Neural progenitor cell (in vitro differentiated cells): ENCODE data around the gene PHF20. TPM values are rescaled to one million over a fixed set of nuclear protein-coding genes. Genes with fewer than 3 reads are reported as not detected.

Source experiments
- DNase-seq: peaks from one replicate; pipeline ENCODE4 v3.0.0-alpha.2; 2016; ENCODE audit warnings: low spot score
- H2AFZ ChIP-seq: fragments of 200-600 bp; sonication (generic); replicated peaks from 2 replicates; pipeline ENCODE4 v1.6.1; 2016; ENCODE audit warnings: antibody characterized with exemption
- H3F3A ChIP-seq: fragments of 200-600 bp; sonication (generic); 2 replicates; pipeline ENCODE4 v1.6.1; 2016; ENCODE audit warnings: antibody characterized with exemption, low read depth
- H3K27ac ChIP-seq: fragments of 200-600 bp; sonication (generic); 2 replicates; pipeline ENCODE4 v1.5.1; 2016; ENCODE audit warnings: mild to moderate bottlenecking
- H3K27me3 ChIP-seq: fragments of 200-600 bp; sonication (generic); 2 replicates; pipeline ENCODE4 v1.6.1; 2016; ENCODE audit warnings: mild to moderate bottlenecking, moderate library complexity
- H3K36me3 ChIP-seq: fragments of 200-600 bp; sonication (generic); 2 replicates; pipeline ENCODE4 v1.5.1; 2016
- H3K4me1 ChIP-seq: fragments of 200-600 bp; sonication (generic); 2 replicates; pipeline ENCODE4 v1.6.1; 2016; ENCODE audit warnings: mixed run types
- H3K4me2 ChIP-seq: fragments of 200-600 bp; sonication (generic); 2 replicates; pipeline ENCODE4 v1.6.1; 2016
- H3K4me3 ChIP-seq: fragments of 200-600 bp; sonication (generic); 2 replicates; pipeline ENCODE4 v1.5.1; 2016
- H3K79me2 ChIP-seq: fragments of 200-600 bp; sonication (generic); 2 replicates; pipeline ENCODE4 v1.6.1; 2016; ENCODE audit warnings: low read depth
- H3K9ac ChIP-seq: fragments of 200-600 bp; sonication (generic); 2 replicates; pipeline ENCODE4 v1.6.1; 2016
- H3K9me3 ChIP-seq: fragments of 200-600 bp; sonication (generic); 2 replicates; pipeline ENCODE4 v1.5.1; 2016; ENCODE audit warnings: low read depth
- H4K20me1 ChIP-seq: fragments of 200-600 bp; sonication (generic); 2 replicates; pipeline ENCODE4 v1.6.1; 2016; ENCODE audit warnings: low read depth
- H3K27ac Mint-ChIP-seq: 3 replicates; pipeline ENCODE4 v1.8.0; 2021; ENCODE audit warnings: mixed read lengths
- H3K27me3 Mint-ChIP-seq: 2 replicates; pipeline ENCODE4 v1.8.0; 2022; ENCODE audit warnings: low read depth, mild to moderate bottlenecking, inconsistent platforms, moderate library complexity, mixed read lengths; ENCODE audit not compliant: insufficient read depth
- H3K36me3 Mint-ChIP-seq: 3 replicates; pipeline ENCODE4 v1.8.0; 2021; ENCODE audit warnings: mixed read lengths
- H3K4me1 Mint-ChIP-seq: 3 replicates; pipeline ENCODE4 v1.8.0; 2021; ENCODE audit warnings: mixed read lengths
- H3K4me3 Mint-ChIP-seq: 3 replicates; pipeline ENCODE4 v1.8.0; 2021; ENCODE audit warnings: mild to moderate bottlenecking, moderate library complexity, mixed read lengths
- H3K9me3 Mint-ChIP-seq: 3 replicates; pipeline ENCODE4 v1.8.0; 2020; ENCODE audit warnings: mixed read lengths
- CTCF ChIP-seq: fragments of 200-600 bp; sonication (generic); IDR thresholded peaks from 2 replicates; pipeline ENCODE4 v1.5.1; 2017; ENCODE audit warnings: antibody characterized with exemption, mild to moderate bottlenecking
- EZH2 ChIP-seq: fragments of 200-600 bp; sonication (generic); IDR thresholded peaks from 2 replicates; pipeline ENCODE4 v1.6.1; 2017; ENCODE audit warnings: antibody characterized with exemption, mild to moderate bottlenecking, moderate library complexity
- EZH2phosphoT487 ChIP-seq: fragments of 200-600 bp; sonication (generic); IDR thresholded peaks from 2 replicates; pipeline ENCODE4 v1.6.1; 2017; ENCODE audit warnings: antibody characterized with exemption
- total RNA-seq: library from RNA; depleted of rRNA; stranded (reverse); fragments of >200 nt; gene quantifications from 2 replicates; pipeline ENCODE4 v1.2.3, GENCODE V29; 2015; ENCODE audit warnings: low replicate concordance

The PHF20 gene
- total RNA-seq, 1 donor from 2014 or later, result 54.7 TPM

GRCh38 chr20:35823937-35824336 is 52.1 kb downstream of the PHF20 start:
- peaks cover 27% of the 10 kb centered on the region for H3K79me2 ChIP-seq
- no peak overlapping the region for H3K27ac ChIP-seq
- H3K4me1 ChIP-seq, result no peaks in the 10 kb centered on the region
- Mint-ChIP-seq H3K4me1 (peaks cover 11% of the 10 kb centered on the region), H3K27me3 (no peaks in the 10 kb centered on the region), H3K4me3 (no peak overlapping the region), H3K9me3 (no peaks in the 10 kb centered on the region), H3K36me3 (peaks cover 22% of the 10 kb centered on the region), H3K27ac (no peak overlapping the region)
- no peaks in the 10 kb centered on the region for H3K9me3 ChIP-seq
- DNase-seq, result peak; percentile 9
- H3K4me2 ChIP-seq, result no peak overlapping the region
- no peaks in the 10 kb centered on the region for H3F3A ChIP-seq
- H2AFZ ChIP-seq, result no peak overlapping the region
- TF ChIP-seq EZH2phosphoT487 (no peak), CTCF (no peak), EZH2 (no peak)
- no peaks in the 10 kb centered on the region for H3K36me3 ChIP-seq
- no peaks in the 10 kb centered on the region for H3K27me3 ChIP-seq
- no peaks in the 10 kb centered on the region for H4K20me1 ChIP-seq
- no peak overlapping the region for H3K9ac ChIP-seq
- no peak overlapping the region for H3K4me3 ChIP-seq

- Histone ChIP-seq H3K4me1 (no peaks in the 10 kb centered on the region), H2AFZ (no peak overlapping the region), H3K27ac (no peak overlapping the region), H3K79me2 (peaks cover 42% of the 10 kb centered on the region), H3K4me2 (no peak overlapping the region), H3F3A (no peaks in the 10 kb centered on the region), H3K9me3 (no peaks in the 10 kb centered on the region), H3K27me3 (no peaks in the 10 kb centered on the region), H4K20me1 (no peaks in the 10 kb centered on the region), H3K9ac (no peak overlapping the region), H3K36me3 (no peaks in the 10 kb centered on the region), H3K4me3 (no peak overlapping the region)
- Mint-ChIP-seq H3K36me3 (peaks cover 20% of the 10 kb centered on the region), H3K4me1 (peaks cover 11% of the 10 kb centered on the region), H3K4me3 (no peak overlapping the region), H3K27me3 (no peaks in the 10 kb centered on the region), H3K9me3 (peaks cover 2% of the 10 kb centered on the region), H3K27ac (no peak overlapping the region)
- DNase-seq, result no peak
- TF ChIP-seq EZH2 (no peak), CTCF (no peak), EZH2phosphoT487 (no peak)
These were observed 54.7 kb downstream of the PHF20 start for GRCh38 chr20:35826397-35826998.

- H3K9ac ChIP-seq, result no peak overlapping the region
- H3K4me1 ChIP-seq, result no peaks in the 10 kb centered on the region
- H3K36me3 ChIP-seq, result no peaks in the 10 kb centered on the region
- peaks cover 2% of the 10 kb centered on the region for H3K9me3 Mint-ChIP-seq
- no peaks in the 10 kb centered on the region for H3F3A ChIP-seq
- no peak overlapping the region for H2AFZ ChIP-seq
- no peak overlapping the region for H3K4me3 ChIP-seq
- peaks cover 21% of the 10 kb centered on the region for H3K36me3 Mint-ChIP-seq
- no peaks in the 10 kb centered on the region for H3K9me3 ChIP-seq
- no peak for TF ChIP-seq CTCF
- no peak for TF ChIP-seq EZH2
- TF ChIP-seq EZH2phosphoT487, result no peak
- H3K27ac ChIP-seq, result no peak overlapping the region
- H4K20me1 ChIP-seq, result no peaks in the 10 kb centered on the region
- peaks cover 59% of the 10 kb centered on the region for H3K79me2 ChIP-seq
- H3K27me3 Mint-ChIP-seq, result no peaks in the 10 kb centered on the region
- no peaks in the 10 kb centered on the region for H3K27me3 ChIP-seq
- no peak overlapping the region for H3K4me3 Mint-ChIP-seq
- H3K27ac Mint-ChIP-seq, result no peak overlapping the region
- no peak for DNase-seq
- no peak overlapping the region for H3K4me2 ChIP-seq
- H3K4me1 Mint-ChIP-seq, result peaks cover 13% of the 10 kb centered on the region
These were observed 56.6 kb downstream of the PHF20 start for GRCh38 chr20:35828434-35828833.
